Measurements from ENCODE around the gene ATP23. TPM values are rescaled to one million over a fixed set of nuclear protein-coding genes. Genes with fewer than 3 reads are reported as not detected.

Gene ATP23
- total RNA-seq, 1 experiment from 2014 or later: 9.1 TPM

DNA sequence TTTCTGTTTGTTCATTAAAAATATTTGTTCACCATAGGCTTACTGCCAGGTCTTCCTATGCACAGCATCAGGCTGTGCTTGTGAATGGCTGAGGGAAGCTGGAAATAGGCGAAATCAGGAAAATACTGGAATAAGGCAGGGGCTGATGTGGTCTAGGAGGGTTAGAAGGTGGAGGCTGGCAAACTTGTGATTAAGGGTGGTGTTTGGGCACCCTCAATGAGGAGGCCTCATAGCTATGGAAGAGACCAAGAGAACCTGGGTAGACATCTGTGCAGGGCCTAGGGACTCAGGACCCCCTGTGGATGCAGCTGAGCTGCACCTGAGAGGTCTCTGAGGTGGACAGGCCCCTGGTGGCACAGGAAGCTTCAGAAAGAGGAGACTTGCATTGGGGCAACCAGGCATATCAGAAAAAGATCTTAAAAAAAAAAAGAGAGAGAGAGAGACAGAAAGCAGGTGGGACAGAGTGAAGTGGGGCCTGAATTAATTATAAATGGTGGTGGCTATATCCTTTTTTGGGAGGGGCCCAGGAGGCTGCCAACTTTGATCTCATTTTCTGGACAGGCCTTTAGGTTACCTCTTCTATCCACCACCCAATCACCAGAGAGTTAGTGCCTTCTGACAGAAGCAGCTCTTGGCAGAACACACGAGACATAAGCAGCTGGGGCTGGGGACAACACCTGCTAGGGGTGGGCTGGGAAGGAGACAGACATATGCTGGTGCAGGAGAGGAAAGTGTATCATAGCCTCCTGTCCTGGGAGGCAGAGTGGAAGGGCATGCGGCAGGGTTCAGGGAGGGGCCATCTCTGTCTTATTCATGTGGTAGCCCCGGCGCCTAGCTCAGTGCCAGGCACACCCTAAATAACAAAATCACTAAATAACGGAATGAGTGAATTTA is 46.7 kb upstream of the ATP23 start:
- TF ChIP-seq EZH2 (IDR thresholded peaks at IDR 0.05): no peak
- no peak for TF ChIP-seq FOSL1 (IDR thresholded peaks at IDR 0.05; ENCODE audit: low read depth)
- TF ChIP-seq, protein P1, sequence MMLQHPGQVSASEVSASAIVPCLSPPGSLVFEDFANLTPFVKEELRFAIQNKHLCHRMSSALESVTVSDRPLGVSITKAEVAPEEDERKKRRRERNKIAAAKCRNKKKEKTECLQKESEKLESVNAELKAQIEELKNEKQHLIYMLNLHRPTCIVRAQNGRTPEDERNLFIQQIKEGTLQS (IDR thresholded peaks at IDR 0.05): no peak
- TF ChIP-seq CEBPB (IDR thresholded peaks at IDR 0.05; ENCODE audit: low read depth): no peak
- no peak for TF ChIP-seq SIN3A (IDR thresholded peaks at IDR 0.05; ENCODE audit: low read depth)
- TF ChIP-seq TCF7L2 (IDR thresholded peaks at IDR 0.05; ENCODE audit: borderline replicate concordance, extremely low read depth, insufficient read depth, insufficient read length): no peak
- TF ChIP-seq, protein P2, sequence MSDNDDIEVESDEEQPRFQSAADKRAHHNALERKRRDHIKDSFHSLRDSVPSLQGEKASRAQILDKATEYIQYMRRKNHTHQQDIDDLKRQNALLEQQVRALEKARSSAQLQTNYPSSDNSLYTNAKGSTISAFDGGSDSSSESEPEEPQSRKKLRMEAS (IDR thresholded peaks at IDR 0.05): no peak
- TF ChIP-seq ZFX (IDR thresholded peaks at IDR 0.05): no peak
- TF ChIP-seq, protein P3, sequence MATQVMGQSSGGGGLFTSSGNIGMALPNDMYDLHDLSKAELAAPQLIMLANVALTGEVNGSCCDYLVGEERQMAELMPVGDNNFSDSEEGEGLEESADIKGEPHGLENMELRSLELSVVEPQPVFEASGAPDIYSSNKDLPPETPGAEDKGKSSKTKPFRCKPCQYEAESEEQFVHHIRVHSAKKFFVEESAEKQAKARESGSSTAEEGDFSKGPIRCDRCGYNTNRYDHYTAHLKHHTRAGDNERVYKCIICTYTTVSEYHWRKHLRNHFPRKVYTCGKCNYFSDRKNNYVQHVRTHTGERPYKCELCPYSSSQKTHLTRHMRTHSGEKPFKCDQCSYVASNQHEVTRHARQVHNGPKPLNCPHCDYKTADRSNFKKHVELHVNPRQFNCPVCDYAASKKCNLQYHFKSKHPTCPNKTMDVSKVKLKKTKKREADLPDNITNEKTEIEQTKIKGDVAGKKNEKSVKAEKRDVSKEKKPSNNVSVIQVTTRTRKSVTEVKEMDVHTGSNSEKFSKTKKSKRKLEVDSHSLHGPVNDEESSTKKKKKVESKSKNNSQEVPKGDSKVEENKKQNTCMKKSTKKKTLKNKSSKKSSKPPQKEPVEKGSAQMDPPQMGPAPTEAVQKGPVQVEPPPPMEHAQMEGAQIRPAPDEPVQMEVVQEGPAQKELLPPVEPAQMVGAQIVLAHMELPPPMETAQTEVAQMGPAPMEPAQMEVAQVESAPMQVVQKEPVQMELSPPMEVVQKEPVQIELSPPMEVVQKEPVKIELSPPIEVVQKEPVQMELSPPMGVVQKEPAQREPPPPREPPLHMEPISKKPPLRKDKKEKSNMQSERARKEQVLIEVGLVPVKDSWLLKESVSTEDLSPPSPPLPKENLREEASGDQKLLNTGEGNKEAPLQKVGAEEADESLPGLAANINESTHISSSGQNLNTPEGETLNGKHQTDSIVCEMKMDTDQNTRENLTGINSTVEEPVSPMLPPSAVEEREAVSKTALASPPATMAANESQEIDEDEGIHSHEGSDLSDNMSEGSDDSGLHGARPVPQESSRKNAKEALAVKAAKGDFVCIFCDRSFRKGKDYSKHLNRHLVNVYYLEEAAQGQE (IDR thresholded peaks at IDR 0.05; ENCODE audit: low read depth): no peak
- no peak for TF ChIP-seq RAD21 (IDR thresholded peaks at IDR 0.05; ENCODE audit: low read depth)
- no peak for TF ChIP-seq ZNF274 (IDR thresholded peaks at IDR 0.05; ENCODE audit: low read depth, low read length)
- TF ChIP-seq EGR1 (IDR thresholded peaks at IDR 0.05; ENCODE audit: low read depth): no peak
- no peak for TF ChIP-seq SRF (IDR thresholded peaks at IDR 0.05; ENCODE audit: low read depth)
- TF ChIP-seq, protein P4, sequence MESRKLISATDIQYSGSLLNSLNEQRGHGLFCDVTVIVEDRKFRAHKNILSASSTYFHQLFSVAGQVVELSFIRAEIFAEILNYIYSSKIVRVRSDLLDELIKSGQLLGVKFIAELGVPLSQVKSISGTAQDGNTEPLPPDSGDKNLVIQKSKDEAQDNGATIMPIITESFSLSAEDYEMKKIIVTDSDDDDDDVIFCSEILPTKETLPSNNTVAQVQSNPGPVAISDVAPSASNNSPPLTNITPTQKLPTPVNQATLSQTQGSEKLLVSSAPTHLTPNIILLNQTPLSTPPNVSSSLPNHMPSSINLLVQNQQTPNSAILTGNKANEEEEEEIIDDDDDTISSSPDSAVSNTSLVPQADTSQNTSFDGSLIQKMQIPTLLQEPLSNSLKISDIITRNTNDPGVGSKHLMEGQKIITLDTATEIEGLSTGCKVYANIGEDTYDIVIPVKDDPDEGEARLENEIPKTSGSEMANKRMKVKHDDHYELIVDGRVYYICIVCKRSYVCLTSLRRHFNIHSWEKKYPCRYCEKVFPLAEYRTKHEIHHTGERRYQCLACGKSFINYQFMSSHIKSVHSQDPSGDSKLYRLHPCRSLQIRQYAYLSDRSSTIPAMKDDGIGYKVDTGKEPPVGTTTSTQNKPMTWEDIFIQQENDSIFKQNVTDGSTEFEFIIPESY (IDR thresholded peaks at IDR 0.05; ENCODE audit: extremely low read depth, insufficient replicate concordance, low read length): no peak
- TF ChIP-seq EZH2phosphoT487 (IDR thresholded peaks at IDR 0.05; ENCODE audit: borderline replicate concordance): no peak
- no peak for TF ChIP-seq POLR2AphosphoS5 (IDR thresholded peaks at IDR 0.05; ENCODE audit: low read depth, low read length)
- TF ChIP-seq, protein P5, sequence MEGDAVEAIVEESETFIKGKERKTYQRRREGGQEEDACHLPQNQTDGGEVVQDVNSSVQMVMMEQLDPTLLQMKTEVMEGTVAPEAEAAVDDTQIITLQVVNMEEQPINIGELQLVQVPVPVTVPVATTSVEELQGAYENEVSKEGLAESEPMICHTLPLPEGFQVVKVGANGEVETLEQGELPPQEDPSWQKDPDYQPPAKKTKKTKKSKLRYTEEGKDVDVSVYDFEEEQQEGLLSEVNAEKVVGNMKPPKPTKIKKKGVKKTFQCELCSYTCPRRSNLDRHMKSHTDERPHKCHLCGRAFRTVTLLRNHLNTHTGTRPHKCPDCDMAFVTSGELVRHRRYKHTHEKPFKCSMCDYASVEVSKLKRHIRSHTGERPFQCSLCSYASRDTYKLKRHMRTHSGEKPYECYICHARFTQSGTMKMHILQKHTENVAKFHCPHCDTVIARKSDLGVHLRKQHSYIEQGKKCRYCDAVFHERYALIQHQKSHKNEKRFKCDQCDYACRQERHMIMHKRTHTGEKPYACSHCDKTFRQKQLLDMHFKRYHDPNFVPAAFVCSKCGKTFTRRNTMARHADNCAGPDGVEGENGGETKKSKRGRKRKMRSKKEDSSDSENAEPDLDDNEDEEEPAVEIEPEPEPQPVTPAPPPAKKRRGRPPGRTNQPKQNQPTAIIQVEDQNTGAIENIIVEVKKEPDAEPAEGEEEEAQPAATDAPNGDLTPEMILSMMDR (IDR thresholded peaks at IDR 0.05 in 2 of 3, conservative IDR thresholded peaks at IDR 0.05 in 1 of 3; ENCODE audit: borderline replicate concordance in 1 of 3, insufficient read depth in 1 of 3, low read depth in 2 of 3, low read length in 2 of 3): no peak
- TF ChIP-seq SP1 (IDR thresholded peaks at IDR 0.05; ENCODE audit: low read depth): no peak
- Histone ChIP-seq H3K4me1 (ENCODE audit: control insufficient read depth in 1 of 2, insufficient read depth in 2 of 2, low read length in 2 of 2) (peaks cover 0 to 13% of the 10 kb centered on the region in 2 experiments; a peak in 3 of 4 replicates), H3K9me2 (ENCODE audit: insufficient read depth) (no peaks in the 10 kb centered on the region), H3K4me3 (replicated peaks in 1 of 2; ENCODE audit: low read depth in 1 of 2, low read length in 2 of 2) (no peak overlapping the region), H2AFZ (ENCODE audit: low read depth, low read length, poor library complexity, severe bottlenecking) (no peak overlapping the region), H3K36me3 (ENCODE audit: control insufficient read depth in 1 of 2, insufficient read depth in 2 of 2, low read length in 2 of 2) (no peaks in the 10 kb centered on the region), H3K27ac (ENCODE audit: low read depth, low read length) (no peak overlapping the region), H3K9ac (ENCODE audit: low read length) (no peak overlapping the region), H3K9me3 (ENCODE audit: control insufficient read depth in 1 of 2, insufficient read depth in 1 of 2, low read depth in 1 of 2, low read length in 2 of 2) (no peaks in the 10 kb centered on the region), H3K79me2 (ENCODE audit: insufficient read depth, low read length) (no peaks in the 10 kb centered on the region), H3K4me2 (ENCODE audit: low read length) (no peak overlapping the region), H3K27me3 (ENCODE audit: insufficient read depth, low read length) (no peaks in the 10 kb centered on the region), H4K20me1 (ENCODE audit: insufficient read depth) (no peaks in the 10 kb centered on the region)
- DNase-seq (ENCODE audit: low read depth, low spot score) (no peak), ATAC-seq (no peak)
- POLR2A ChIA-PET: no interaction called here
- no TSS peak for BruUV-seq (replicated peaks)
- RAD21 ChIA-PET (ENCODE audit: low non-redundant PET in 1 of 2, low total read pairs in 2 of 2, uncharacterized antibody in 2 of 2, unreplicated experiment in 2 of 2): interaction anchor here in 1 of 2 experiments (0.7 kb wide), 1 partner anchor 48 kb away, joined by 5 read pairs; no protein-coding TSS in a partner anchor
- intact Hi-C loops (cut with micrococcal nuclease): no loop called here
- CTCF ChIA-PET: no interaction called here
